Non-pigmented ciliary epithelial cell (primary cell): Measurements from ENCODE around the gene ATG4D.

Experiments
- DNase-seq: peaks from one replicate; pipeline ENCODE4 v3.0.0-alpha.2; 2010; ENCODE audit warnings: low read depth

Gene ATG4D

GRCh38 chr19:10580979-10581631, 37.4 kb downstream of the ATG4D start:
- peak; percentile 66 for DNase-seq

GRCh38 chr19:10582091-10582490, 38.4 kb downstream of the ATG4D start:
- no peak for DNase-seq

GRCh38 chr19:10583036-10583776, 39.5 kb downstream of the ATG4D start:
- DNase-seq, result no peak

- no peak for DNase-seq
Observed at GRCh38 chr19:10586396-10586795, 42.7 kb downstream of the ATG4D start.

GRCh38 chr19:10587022-10587838, 43.5 kb downstream of the ATG4D start, which contains the start of gene AP1M2:
AP1M2 (minus strand) TSS chr19:10587312; CDS start chr19:10587231, 81 bp downstream.
- DNase-seq, result no peak

- DNase-seq, result no peak
Observed at GRCh38 chr19:10587839-10588150, 44.1 kb downstream of the ATG4D start.

GRCh38 chr19:10593148-10593547, 49.4 kb downstream of the ATG4D start:
- DNase-seq, result no peak

- no peak for DNase-seq
Observed at GRCh38 chr19:10593820-10594637, 50.3 kb downstream of the ATG4D start.

GRCh38 chr19:10600149-10600548, 56.4 kb downstream of the ATG4D start:
- DNase-seq, result no peak

- no peak for DNase-seq
Observed at GRCh38 chr19:10601999-10602329, 58.3 kb downstream of the ATG4D start.

GRCh38 chr19:10602330-10603083, 58.8 kb downstream of the ATG4D start:
- no peak for DNase-seq
